GM21360 (cell line): Measurements from ENCODE around the gene POLR1D.
"Not testable (repeated sequence)": the region's sequence is repeated elsewhere in the genome, so short reads cannot be mapped to it uniquely, and the experiment has no call there.

Experiments used
- ATAC-seq: cut with Tn5 transposase; IDR thresholded peaks from one replicate; pipeline ENCODE4 v1.9.1; 2021; ENCODE audit warnings: mild to moderate bottlenecking, moderate library complexity; ENCODE audit not compliant: unreplicated experiment

POLR1D gene

DNA sequence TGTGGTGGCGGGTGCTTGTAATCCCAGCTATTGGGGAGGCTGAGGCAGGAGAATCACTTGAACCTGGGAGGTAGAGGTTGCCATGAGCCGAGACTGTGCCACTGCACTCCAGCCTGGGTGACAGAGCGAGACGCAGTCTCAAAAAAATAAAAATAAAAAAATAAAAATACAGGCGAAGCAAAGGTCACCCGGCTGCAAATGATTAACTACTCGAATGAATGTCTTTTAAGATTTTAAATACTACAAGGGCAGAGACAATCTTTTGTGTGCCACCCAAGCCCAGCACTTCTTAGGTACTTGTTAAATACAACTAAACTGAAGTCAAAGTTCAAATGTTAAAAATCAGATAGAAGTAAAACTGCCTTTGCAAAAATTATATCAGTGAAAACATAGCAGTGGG, 8.1 kb upstream of the POLR1D start:
- no peak for ATAC-seq

GRCh38 chr13:27617881-27618321, 3.8 kb upstream of the POLR1D start:
- ATAC-seq = no peak

GRCh38 chr13:27619093-27619727, 2.5 kb upstream of the POLR1D start:
- no peak for ATAC-seq

DNA sequence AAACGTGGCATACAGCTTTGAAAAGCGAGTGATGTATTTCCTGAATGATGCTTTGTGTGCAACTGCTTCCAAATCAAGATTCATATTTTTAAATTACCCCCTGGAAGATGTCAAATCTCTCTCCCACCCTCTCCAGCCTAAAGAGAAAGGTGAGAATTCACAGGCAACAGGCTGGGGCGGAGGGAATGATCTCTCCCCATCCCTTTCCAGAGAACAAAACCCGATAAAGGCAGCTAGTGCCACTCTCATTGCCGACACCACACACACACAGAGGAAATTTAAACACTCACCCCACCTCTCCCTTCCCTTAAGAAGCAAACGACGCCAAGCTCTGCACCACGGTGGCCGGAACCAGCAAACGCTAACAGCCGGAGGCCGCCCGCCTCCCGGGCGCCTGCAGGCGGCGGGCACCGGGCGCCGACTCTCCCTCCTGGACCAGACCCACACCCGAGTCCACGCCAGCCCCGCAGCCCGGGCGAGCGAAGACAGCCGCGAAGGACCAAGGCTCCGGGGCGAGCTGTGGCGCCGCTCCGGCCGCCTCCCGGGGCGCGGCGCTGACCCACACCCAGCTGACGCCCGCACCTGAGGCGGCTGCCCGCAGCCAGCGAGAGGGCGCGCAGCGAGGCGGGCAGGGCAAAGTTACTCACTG, 1.8 kb upstream of the POLR1D start:
- peak; percentile 24 for ATAC-seq

DNA sequence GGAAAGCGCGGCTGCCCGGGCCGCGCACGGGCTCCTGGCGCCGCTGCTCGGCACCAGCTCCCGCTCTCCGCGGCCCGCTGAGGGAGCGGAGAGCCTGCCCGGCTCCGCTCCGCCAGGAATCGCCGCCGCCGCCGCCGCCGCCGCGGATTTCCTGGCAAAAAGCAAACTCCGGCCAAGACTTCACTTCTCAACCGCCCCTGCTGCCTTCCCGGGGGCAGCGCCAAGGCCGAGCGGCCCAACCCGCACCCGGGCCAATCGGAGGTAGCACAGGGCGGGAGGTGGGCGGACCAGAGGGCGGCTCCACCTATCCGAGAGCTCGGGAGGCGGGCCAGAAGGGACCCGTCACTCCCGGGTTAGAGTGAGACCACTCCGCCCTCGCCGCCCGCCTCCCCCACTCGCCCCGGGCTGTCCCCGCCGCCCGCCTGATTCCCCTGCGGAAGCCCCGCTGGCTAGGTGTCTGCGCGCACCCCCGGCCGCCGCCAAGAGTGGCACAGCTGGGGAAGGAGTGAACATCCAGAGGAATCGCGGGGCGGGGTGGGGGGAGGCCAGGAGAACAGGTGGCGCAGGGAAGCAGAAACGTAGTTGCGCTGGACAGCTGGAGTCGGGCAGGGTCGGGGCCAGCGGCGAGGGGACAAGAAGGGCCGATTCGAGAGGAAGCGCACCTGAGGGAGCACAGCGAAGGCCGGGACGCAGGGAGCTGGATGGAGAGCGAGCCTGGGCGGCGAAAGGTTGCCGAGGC, 1.1 kb upstream of the POLR1D start, which contains the start of gene LNX2:
Gene LNX2, minus strand, starts transcription at position 153 of the 739 bp plus-strand sequence. CDS start 38,826 bp downstream, outside the sequence.
- peak; percentile 83 for ATAC-seq

DNA sequence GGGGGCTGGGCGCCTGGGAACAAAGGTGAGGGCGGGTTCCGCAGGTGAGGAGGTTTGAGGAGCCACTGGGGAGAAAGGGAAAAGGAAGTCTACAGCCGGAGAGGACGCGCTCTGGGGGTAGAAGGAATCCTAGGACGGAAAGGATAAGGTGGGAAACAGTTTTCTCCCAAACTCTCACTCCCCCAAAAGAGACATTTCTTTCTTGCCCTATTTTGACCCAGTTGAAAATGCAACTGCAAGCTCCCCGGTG, 651 bp upstream of the POLR1D start:
- no peak for ATAC-seq

DNA sequence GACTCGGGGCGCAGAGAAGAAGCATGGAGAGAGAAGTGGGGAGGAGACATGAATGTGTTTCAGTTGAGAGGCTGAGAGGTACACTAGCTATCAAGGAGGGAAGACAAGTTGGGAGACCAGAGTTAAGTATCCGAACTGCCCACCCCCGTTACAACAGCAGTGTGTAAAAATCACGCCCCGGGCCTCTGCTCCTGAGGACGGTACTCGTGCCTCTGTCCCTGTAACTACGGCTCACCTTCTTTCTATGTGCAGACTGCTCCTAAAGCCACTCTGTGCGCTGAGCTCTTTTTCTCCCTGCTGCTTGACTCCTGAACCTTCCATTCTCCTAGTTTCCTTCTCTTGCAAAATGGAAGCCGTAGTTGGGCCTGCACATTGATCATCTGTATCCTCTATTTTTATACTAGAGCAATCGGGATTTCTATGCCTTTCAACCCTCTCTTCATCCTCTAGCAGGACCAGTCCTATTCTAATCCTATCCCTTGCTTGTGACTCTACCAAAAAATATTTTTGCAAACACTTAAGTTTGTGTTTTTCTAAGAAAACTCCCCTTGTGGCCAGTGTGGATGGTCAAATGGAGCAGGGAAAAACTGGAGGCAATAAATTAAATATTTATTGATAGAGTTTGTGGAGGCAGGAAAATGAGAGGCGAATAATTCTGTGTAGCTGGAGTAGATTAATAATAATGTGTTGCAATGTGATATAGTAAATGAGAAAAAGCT, 569 bp downstream of the POLR1D start:
- peak; percentile 0 for ATAC-seq

DNA sequence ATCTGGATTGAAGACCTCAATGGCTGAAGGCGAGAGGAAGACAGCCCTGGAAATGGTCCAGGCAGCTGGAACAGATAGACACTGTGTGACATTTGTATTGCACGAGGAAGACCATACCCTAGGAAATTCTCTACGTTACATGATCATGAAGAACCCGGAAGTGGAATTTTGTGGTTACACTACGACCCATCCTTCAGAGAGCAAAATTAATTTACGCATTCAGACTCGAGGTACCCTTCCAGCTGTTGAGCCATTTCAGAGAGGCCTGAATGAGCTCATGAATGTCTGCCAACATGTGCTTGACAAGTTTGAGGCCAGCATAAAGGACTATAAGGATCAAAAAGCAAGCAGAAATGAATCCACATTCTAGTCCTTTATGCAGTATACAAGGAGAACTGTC, 1.2 kb downstream of the POLR1D start:
- no peak for ATAC-seq

DNA sequence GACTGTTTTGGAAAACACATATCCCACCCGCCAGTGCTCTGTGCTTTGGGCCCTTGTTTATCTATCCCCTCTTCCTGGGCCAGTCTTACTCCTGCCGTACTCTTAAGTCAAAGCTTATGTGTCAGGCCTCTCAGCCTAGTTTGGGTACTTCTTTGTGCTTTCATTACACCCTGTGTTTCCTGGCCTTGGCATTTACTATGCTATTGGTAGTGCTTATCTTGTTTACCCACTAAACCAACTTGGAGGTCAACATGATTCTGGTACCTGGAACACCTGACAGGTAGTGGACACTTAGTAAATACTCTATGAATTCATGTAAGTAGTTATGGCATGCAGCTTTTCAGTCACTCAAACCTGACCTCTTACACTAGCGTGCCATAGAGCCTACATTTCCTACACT, 2.4 kb downstream of the POLR1D start:
- no peak for ATAC-seq

- no peak for ATAC-seq
Measured at GRCh38 chr13:27625839-27626238, 4.1 kb downstream of the POLR1D start.

- no peak for ATAC-seq
Measured at GRCh38 chr13:27627380-27627779, 5.7 kb downstream of the POLR1D start.

- no peak for ATAC-seq
Measured at GRCh38 chr13:27628081-27628480, 6.4 kb downstream of the POLR1D start.

GRCh38 chr13:27628766-27629165, 7.1 kb downstream of the POLR1D start:
- not testable (repeated sequence) for ATAC-seq

- no peak for ATAC-seq
Measured at GRCh38 chr13:27631156-27631555, 9.5 kb downstream of the POLR1D start.

DNA sequence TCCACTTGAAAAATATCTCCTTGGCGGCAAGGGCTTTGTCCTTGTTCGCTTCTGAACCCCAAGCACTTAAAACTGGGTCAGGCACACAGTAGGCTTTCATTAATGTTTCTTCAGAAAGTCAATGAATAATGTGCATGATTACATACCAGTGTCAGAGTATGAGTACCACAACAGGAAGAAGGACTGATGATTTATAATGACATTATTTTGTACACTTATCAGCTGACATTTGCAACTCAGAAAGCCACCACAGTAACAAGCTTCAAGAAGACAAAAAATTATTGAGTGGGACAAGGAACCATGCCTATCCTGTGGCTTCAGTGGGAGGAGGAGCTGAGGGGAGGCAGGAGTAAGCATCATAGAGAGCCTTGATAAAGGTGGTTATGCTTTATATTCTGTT, 10.0 kb downstream of the POLR1D start:
- no peak for ATAC-seq

- no peak for ATAC-seq
Measured at GRCh38 chr13:27632214-27632613, 10.5 kb downstream of the POLR1D start.

GRCh38 chr13:27632648-27633047, 11.0 kb downstream of the POLR1D start:
- ATAC-seq = no peak

GRCh38 chr13:27634231-27634630, 12.5 kb downstream of the POLR1D start:
- no peak for ATAC-seq

DNA sequence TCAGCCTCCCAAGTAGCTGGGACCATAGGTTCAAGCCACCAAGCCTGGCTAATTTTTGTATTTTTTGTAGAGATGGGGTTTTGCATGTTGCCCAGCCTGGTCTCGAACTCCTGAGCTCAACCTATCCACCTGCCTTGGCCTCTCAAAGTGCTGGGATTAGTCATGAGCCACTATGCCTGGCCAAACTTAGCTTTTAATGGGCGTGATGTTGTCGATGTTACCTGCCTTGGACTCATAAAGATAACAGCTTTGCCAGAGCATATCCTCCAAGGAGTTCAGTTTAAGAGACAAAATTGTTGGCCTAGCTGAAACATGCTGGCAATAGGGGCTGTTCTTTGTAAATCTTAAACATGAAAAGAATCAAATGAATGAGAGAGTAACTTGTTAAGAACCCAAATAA, 13.1 kb downstream of the POLR1D start:
- ATAC-seq = no peak

DNA sequence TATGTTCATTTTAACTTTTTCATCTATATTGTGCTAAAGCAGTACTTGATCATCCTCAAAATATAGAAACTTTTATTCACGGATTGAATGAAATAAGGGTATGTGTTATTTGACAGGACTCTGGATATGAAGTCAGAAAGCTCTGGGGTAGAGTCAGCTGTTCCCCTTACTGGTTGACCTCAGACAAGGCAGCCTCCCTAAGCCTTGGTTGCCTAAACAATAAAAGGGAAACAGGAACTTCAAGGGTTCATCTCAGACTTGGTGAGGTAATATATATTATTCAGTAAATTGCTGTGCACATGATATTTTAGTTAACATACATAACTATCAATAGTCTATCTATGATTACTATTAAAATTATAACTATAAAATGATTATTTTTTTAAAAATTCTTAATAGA, 13.6 kb downstream of the POLR1D start:
- ATAC-seq = no peak

GRCh38 chr13:27636589-27637288, 15.0 kb downstream of the POLR1D start:
- no peak for ATAC-seq
